Measurements from ENCODE around the gene FAM43A. TPM values are rescaled to one million over a fixed set of nuclear protein-coding genes. Genes with fewer than 3 reads are reported as not detected.

FAM43A gene
- total RNA-seq, 1 experiment from 2014 or later = 0.33 TPM

Small RNAs within 50 kb of the gene (small RNA-seq; reads per million reads assigned to genes)
- gene AC046143.2 = not detected

Other genes starting within 250 kb of the FAM43A start
- gene ATP13A3, start 198.9 kb upstream of the FAM43A start, total RNA-seq (2014; rRNA removed; shearing (Covaris generic)) = 66.1 and 84.4 TPM in 2 replicates
- 30.4 and 30.6 TPM in 2 replicates for gene TMEM44, start 52.5 kb upstream of the FAM43A start, total RNA-seq (2014; rRNA removed; shearing (Covaris generic))
- gene LSG1, start 13.7 kb upstream of the FAM43A start, total RNA-seq (2014; rRNA removed; shearing (Covaris generic)) = 37.8 and 44.5 TPM in 2 replicates